Measurements from ENCODE around the gene SBNO2.
A peak's percentile ranks its signal among the peaks of the same experiment; 100 is the strongest.
"Not testable (repeated sequence)": the region's sequence is repeated elsewhere in the genome, so short reads cannot be mapped to it uniquely, and the experiment has no call there.

Gene SBNO2

DNA sequence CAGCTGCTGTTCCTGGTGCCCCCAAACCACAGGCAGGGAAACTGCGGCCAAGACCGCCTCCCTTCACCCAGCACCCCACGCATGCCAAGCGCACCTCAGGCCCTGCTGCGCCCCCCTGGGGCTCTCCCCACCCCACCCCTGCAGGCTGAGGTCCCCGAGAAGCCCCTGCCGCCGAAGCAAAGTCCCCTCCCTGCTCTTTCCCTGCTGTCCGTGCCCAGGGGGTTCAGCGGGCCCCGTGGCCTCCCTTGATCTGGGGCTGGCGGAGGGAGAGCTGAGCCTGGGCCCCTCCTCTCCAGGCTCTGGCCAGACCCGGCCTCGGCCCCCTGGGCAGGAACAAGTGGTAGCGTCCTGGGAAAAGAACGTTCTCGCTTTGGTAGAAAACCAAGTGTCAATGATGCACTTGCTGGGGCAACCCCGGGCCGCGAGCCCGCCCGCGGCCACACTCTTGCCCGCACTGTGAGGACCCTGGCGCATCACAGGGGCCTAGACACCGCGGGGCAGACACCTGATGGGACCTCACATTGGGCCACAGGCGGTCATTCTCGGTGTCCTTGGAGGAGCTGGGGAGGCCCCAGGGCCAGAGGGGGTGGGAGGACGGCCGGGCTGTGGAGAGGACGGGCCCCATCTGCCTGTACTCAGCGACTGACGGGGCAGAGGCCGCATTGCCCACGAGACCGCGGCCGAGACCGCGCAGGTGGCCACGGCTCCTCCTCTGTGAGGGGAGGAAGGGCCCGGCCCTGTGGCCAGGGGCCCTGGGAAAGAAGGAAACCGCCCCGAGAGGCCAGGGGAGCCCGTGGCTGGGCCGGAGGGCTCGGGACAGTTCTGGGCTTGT lies 41.3 kb downstream of the SBNO2 start:
- DNase-seq = no peak

- DNase-seq = peak; percentile 92 to 95
Observed at GRCh38 chr19:1131718-1132551, 42.1 kb downstream of the SBNO2 start.

DNA sequence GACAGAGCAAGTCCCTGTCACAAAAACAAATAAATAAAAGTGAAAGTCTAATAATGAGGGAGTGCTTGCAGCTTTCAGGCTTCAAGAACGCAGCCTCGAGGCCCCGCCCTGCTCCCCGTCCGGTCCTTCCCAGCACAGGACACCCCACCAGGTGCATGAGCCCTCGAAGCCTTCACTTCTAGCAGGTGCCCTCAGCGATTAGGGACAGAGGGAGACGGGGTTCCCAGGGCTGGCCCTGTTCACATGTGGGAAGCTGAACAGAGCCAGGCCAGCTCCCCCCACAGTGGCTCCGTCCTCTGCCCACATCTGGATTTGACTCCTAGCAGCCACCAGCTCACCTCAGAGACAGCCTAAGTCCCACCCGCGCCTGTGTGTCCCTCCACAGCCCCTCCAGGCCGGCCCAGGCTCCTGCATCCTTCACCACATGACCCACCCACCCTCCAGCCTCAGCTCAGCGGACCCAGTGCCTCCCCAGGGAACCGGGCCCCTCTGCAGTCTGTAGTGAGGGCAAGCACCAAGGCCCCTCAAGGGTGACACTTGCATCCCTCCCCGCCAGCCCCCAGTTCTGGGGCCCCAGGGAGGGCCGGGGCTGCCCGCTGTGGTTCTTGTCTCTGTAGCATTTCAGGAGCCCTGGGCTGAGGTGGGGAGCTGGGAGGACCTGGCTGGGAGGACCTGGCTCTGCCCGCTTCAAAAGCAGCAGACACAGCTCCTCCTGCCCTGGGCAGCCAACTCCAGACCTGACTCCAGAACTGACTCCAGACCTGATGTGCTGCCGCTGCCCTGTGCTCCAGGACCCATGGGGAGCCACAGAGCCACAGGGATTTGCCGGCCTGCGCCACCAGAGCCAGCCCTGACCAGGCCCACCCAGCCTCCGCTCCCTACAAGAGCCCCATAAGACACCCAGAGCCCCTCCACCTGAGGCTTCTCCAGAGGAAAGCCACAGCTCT lies 43.0 kb downstream of the SBNO2 start:
- peak; percentile 56 to 71 for DNase-seq

DNA sequence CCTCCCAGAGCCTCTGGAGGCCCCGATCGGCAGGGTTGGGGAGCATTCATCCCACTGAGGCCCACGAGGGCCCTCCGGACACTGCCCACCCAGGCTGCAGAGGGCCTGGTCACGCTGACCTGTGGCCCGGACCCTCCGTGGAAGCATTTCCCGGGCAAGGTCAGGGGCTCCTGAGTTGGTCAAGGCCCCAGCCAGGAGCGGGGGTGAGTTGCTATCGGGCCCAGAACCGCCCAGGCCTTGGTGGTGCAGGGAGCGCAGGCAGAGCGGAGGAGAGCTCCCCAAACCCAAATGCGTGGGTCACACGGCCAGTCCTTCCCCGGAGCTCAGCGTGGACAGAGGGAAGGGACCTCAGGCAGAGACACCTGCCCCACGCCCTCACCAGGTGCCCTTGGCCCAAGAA lies 44.5 kb downstream of the SBNO2 start:
- DNase-seq = no peak

GRCh38 chr19:1129084-1129483 lies 45.0 kb downstream of the SBNO2 start:
- DNase-seq = not testable (repeated sequence)

DNA sequence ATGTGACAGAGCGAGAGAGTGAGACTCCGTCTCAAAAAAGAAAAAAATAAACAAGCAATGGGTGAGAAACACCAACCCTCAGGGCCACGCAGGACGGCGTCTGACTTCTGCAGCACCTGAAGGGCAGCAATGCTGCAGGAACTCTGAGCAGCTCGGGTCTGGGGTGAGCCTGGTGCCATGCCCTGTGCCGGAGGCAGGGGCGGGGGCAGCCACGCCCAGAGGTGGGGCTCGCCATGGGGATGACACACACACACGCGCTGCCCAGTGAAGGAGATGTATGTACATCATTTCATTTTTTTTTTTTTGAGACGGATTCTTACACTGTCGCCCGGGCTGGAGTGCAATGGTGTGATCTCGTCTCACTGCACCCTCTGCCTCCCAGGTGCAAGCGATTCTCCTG lies 46.0 kb downstream of the SBNO2 start:
- no peak for DNase-seq

DNA sequence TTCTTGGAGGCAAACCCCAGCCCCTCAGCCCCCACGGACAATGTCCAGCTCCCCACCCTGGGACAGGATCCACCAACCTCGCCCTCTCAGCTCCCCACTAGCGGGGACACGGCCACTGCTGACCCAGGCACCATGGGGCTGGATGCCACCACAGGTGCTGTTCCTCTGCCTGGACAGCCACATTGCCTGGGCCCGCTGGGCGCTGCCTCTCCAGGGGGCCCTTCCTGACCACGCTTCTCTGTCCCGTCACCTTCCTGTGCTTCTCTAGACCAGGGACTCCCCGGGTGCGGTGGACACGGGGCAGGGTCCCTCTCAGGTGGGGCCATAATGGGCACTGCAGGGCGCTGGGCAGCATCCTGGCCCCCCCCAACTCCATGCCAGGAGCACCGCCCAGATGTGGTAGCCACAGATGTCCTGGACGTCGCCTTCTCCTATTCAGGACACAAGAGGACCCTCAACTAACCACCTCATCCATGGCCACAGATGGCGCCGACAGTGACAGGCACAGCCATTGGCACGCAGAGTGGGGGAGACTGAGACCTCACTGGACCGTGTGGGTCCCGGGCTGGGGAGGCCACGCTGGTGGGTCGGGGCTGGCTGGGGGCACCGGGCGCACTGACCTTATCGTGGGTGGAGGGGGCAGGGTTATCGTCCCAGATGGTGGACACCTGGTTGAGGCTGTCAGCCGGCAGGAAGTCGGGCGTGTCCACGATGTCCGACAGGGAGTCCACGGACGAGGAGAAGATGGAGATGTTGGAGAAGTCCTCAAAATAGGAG lies 46.9 kb downstream of the SBNO2 start:
- no peak for DNase-seq

GRCh38 chr19:1125601-1126467 lies 48.2 kb downstream of the SBNO2 start:
- DNase-seq = no peak

GRCh38 chr19:1123885-1124677 lies 50.0 kb downstream of the SBNO2 start:
- no peak for DNase-seq

DNA sequence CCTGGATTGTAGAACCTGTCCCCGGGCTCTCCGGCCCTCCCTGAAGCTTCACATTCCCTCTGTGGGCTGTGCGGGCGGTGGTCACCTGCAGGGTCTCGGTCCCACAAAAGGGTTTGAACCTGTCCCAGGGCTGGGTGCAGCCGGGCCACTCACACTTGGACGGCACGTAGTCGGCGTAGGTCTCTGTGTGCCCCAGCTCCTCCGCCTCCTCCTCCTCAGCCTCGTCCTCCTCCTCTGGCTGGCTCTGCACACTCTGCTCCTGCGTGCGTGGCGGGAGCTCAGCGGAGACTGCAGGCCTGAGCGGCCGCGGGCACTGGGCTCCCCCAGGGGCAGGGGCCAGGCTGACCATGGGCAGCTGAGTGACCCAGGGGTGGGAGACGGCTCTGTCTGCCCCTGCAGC lies 50.7 kb downstream of the SBNO2 start:
- DNase-seq = no peak

DNA sequence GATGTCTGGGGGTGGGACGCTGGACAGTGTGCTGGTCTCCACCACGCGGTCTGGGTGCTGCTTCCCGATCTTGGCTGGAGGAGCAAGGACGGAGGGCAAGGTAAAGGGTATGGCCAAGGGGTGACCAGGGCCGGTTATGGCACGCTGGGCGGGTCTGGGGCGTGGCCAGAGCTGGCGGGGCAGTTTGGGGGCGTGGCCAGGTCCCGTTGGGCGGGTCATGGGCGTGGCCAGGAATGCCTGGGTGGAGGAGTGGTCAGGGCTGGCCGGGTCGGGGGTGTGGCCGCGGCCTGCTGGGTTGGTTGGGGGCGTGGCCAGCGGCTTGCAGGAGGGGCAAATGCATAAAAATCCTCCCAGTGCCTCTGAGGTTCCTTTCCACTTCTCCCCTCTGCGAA lies 51.1 kb downstream of the SBNO2 start:
- DNase-seq = no peak

- DNase-seq = no peak
Observed at GRCh38 chr19:1122021-1122971, 51.8 kb downstream of the SBNO2 start.

DNA sequence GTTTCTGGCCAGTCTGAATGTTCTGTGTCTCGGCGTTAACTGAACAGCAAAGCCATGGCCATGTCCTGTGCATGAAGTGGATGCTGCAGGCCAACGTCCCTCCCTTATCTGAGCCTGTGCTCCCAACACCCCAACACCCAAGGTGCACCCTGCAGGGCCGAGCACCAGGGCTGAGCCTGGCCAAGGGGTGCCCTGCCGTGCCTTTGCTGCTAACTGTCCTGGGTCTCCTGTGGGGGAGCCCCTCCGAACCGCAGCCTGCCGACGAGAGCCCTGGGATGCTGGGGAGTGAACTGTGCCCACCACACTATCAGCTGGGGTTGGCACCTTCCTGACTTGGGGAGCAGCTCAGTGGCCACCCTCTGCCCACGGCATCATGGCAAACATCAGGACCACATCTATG lies 52.7 kb downstream of the SBNO2 start:
- no peak for DNase-seq

- no peak for DNase-seq
Observed at GRCh38 chr19:1119475-1120217, 54.4 kb downstream of the SBNO2 start.

GRCh38 chr19:1118999-1119398 lies 55.1 kb downstream of the SBNO2 start:
- no peak for DNase-seq

- no peak for DNase-seq
Observed at GRCh38 chr19:1117654-1118053, 56.4 kb downstream of the SBNO2 start.

- no peak for DNase-seq
Observed at GRCh38 chr19:1116726-1117581, 57.1 kb downstream of the SBNO2 start.
